ENCODE measurements around the gene TMEM40.

GRCh38 chr3:12772462-12772861, 13.4 kb upstream of the TMEM40 start:
- no peak for TF ChIP-seq CTCF (IDR thresholded peaks at IDR 0.05)
- no peak for TF ChIP-seq POLR2A (IDR thresholded peaks at IDR 0.05)

All from thyroid gland (tissue), 4 donors.